Mesothelial cell of epicardium (in vitro differentiated cells): ENCODE results near the gene KRR1. TPM values are rescaled to one million over a fixed set of nuclear protein-coding genes. Genes with fewer than 3 reads are reported as not detected.

Experiments
- DNase-seq, 2 experiments: peaks; one replicate each; pipeline ENCODE4 v3.0.0; 2021; ENCODE audit warnings: low spot score in 2 of 2; ENCODE audit not compliant: unreplicated experiment in 2 of 2
- H3K27ac Mint-ChIP-seq: 2 replicates; pipeline ENCODE4 v1.8.0; 2021; ENCODE audit warnings: mixed read lengths
- H3K27me3 Mint-ChIP-seq: 2 replicates; pipeline ENCODE4 v1.8.0; 2021; ENCODE audit warnings: low read depth, mixed read lengths
- H3K36me3 Mint-ChIP-seq: 2 replicates; pipeline ENCODE4 v1.8.0; 2021; ENCODE audit warnings: mixed read lengths
- H3K4me1 Mint-ChIP-seq: 2 replicates; pipeline ENCODE4 v1.8.0; 2021; ENCODE audit warnings: mixed read lengths
- H3K4me3 Mint-ChIP-seq: 2 replicates; pipeline ENCODE4 v1.8.0; 2021; ENCODE audit warnings: mild to moderate bottlenecking, moderate library complexity, mixed read lengths
- H3K9me3 Mint-ChIP-seq: 2 replicates; pipeline ENCODE4 v1.8.0; 2021; ENCODE audit warnings: mixed read lengths
- total RNA-seq: library from RNA; stranded (reverse); gene quantifications from 3 replicates; pipeline ENCODE4 v1.2.1, GENCODE V29; 2021
- TF ChIP-seq, protein P1 (sequence below): fragments of 200-600 bp; sonication (generic); IDR thresholded peaks from one replicate; pipeline ENCODE4 v1.5.0; 2021; ENCODE audit warnings: antibody characterized with exemption; ENCODE audit not compliant: unreplicated experiment

Gene KRR1
- total RNA-seq, 1 donor from 2014 or later, result 63.9 TPM

DNA sequence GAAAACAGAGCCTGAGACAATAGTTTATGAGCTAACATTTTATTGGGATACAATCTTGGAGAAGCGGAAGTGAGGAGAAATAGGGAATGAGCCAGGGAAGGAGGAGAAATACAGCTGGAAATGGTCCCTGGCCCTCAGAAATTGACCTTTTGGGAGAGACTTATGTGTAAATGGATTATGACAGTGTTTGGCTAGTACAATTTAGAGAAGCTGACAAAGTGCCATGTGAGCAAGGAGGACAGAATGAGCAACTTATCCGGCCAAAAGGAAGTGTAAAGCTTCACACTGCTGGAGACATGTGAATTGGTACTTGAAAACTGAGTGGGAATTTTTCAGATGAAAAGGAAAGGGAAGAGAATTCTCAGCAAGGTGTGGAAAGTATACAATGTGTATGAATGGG lies 28.0 kb downstream of the KRR1 start:
- H3K36me3 Mint-ChIP-seq, result no peaks in the 10 kb centered on the region
- peak overlapping the region; percentile 3 for H3K4me3 Mint-ChIP-seq
- H3K4me1 Mint-ChIP-seq, result peaks cover 32% of the 10 kb centered on the region
- H3K9me3 Mint-ChIP-seq, result no peaks in the 10 kb centered on the region
- H3K27me3 Mint-ChIP-seq, result no peaks in the 10 kb centered on the region
- H3K27ac Mint-ChIP-seq, result no peak overlapping the region
- TF ChIP-seq, protein P1, sequence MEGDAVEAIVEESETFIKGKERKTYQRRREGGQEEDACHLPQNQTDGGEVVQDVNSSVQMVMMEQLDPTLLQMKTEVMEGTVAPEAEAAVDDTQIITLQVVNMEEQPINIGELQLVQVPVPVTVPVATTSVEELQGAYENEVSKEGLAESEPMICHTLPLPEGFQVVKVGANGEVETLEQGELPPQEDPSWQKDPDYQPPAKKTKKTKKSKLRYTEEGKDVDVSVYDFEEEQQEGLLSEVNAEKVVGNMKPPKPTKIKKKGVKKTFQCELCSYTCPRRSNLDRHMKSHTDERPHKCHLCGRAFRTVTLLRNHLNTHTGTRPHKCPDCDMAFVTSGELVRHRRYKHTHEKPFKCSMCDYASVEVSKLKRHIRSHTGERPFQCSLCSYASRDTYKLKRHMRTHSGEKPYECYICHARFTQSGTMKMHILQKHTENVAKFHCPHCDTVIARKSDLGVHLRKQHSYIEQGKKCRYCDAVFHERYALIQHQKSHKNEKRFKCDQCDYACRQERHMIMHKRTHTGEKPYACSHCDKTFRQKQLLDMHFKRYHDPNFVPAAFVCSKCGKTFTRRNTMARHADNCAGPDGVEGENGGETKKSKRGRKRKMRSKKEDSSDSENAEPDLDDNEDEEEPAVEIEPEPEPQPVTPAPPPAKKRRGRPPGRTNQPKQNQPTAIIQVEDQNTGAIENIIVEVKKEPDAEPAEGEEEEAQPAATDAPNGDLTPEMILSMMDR, result no peak
- no peak for DNase-seq

GRCh38 chr12:75482646-75483045 lies 28.8 kb downstream of the KRR1 start:
- TF ChIP-seq, protein P1, result no peak
- no peak overlapping the region for H3K27ac Mint-ChIP-seq
- no peaks in the 10 kb centered on the region for H3K9me3 Mint-ChIP-seq
- DNase-seq, result no peak
- peak overlapping the region; percentile 13 for H3K4me3 Mint-ChIP-seq
- peaks cover 32% of the 10 kb centered on the region for H3K4me1 Mint-ChIP-seq
- H3K36me3 Mint-ChIP-seq, result no peaks in the 10 kb centered on the region
- no peaks in the 10 kb centered on the region for H3K27me3 Mint-ChIP-seq

GRCh38 chr12:75481774-75482173 lies 29.6 kb downstream of the KRR1 start:
- Mint-ChIP-seq H3K4me1 (peaks cover 32% of the 10 kb centered on the region), H3K4me3 (peak overlapping the region; percentile 70), H3K27ac (peak overlapping the region; percentile 72), H3K36me3 (no peaks in the 10 kb centered on the region), H3K27me3 (no peaks in the 10 kb centered on the region), H3K9me3 (no peaks in the 10 kb centered on the region)
- no peak for DNase-seq
- TF ChIP-seq, protein P1, result no peak

GRCh38 chr12:75481013-75481705 lies 30.2 kb downstream of the KRR1 start:
- Mint-ChIP-seq H3K9me3 (no peaks in the 10 kb centered on the region), H3K27ac (peak overlapping the region; percentile 97), H3K27me3 (no peaks in the 10 kb centered on the region), H3K4me3 (peak overlapping the region; percentile 70), H3K4me1 (peaks cover 32% of the 10 kb centered on the region), H3K36me3 (no peaks in the 10 kb centered on the region)
- DNase-seq, result no peak
- TF ChIP-seq, protein P1, result no peak

DNA sequence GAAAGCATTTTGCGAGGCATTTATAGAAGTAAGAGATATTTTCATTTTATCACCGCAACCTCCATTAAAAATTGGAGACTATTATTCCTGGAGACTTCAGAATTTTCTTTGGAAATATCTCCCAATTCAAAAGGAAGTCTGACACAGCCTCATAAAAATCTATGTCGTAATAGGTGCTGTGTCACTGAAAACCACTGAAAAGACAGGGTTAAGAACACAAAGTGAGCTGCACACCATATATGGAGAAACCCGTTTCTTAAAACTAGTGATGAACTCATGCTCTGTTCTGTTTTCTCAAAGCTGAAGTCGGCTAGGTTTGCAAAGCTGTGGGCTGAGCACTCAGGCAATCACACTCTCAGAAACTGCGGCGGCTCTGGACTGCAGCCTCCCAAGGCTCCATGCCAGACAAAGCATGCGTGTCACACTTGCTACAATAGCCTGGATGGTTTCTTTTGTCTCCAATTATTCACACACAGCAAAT lies 30.9 kb downstream of the KRR1 start, which contains the start of gene GLIPR1:
Gene GLIPR1, plus strand, starts transcription at position 287 of the 481 bp plus-strand sequence. Its CDS starts 126 bp downstream, at position 413.
- H3K27me3 Mint-ChIP-seq, result no peaks in the 10 kb centered on the region
- DNase-seq, result peak in 1 of 2 experiments; percentile 40

More for the DNA sequence above, 30.9 kb downstream of the KRR1 start, which contains the start of gene GLIPR1:
- Mint-ChIP-seq H3K9me3 (no peaks in the 10 kb centered on the region), H3K36me3 (no peaks in the 10 kb centered on the region), H3K4me1 (peaks cover 32% of the 10 kb centered on the region), H3K4me3 (peak within 1 kb of the TSS; percentile 70), H3K27ac (peak within 1 kb of the TSS; percentile 97)
- TF ChIP-seq, protein P1, result no peak
